HG02840 (cell line): ENCODE data around the gene EN2.

ENCODE experiments used
- ATAC-seq: cut with Tn5 transposase; IDR thresholded peaks from one replicate; pipeline ENCODE4 v1.9.1; 2021; ENCODE audit warnings: mild to moderate bottlenecking, moderate library complexity, moderate number of reproducible peaks; ENCODE audit not compliant: unreplicated experiment, low FRiP score

The EN2 gene

DNA sequence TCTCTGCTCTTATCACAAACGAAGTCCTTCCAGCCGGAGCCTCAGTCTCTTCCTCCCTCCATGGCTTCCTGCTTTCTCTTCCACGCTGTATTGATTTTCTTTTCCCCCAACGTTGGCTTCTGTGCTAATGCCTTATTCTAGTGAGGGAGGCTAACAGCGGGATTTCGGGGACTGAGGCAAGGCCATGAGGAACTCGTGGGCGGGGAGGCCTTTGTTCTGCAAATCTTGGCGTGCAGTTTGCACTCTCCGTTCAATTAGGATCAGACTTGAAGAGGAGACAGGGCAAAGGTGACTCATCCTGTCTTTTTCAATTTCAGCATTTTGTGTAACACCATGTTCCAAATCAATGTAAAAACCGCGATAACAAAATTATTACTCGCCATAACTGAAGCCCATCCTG is 25.3 kb downstream of the EN2 start:
- ATAC-seq: no peak

GRCh38 chr7:155483868-155484325 is 26.0 kb downstream of the EN2 start:
- ATAC-seq: no peak

- ATAC-seq: no peak
Measured at GRCh38 chr7:155484483-155485399, 26.8 kb downstream of the EN2 start.

DNA sequence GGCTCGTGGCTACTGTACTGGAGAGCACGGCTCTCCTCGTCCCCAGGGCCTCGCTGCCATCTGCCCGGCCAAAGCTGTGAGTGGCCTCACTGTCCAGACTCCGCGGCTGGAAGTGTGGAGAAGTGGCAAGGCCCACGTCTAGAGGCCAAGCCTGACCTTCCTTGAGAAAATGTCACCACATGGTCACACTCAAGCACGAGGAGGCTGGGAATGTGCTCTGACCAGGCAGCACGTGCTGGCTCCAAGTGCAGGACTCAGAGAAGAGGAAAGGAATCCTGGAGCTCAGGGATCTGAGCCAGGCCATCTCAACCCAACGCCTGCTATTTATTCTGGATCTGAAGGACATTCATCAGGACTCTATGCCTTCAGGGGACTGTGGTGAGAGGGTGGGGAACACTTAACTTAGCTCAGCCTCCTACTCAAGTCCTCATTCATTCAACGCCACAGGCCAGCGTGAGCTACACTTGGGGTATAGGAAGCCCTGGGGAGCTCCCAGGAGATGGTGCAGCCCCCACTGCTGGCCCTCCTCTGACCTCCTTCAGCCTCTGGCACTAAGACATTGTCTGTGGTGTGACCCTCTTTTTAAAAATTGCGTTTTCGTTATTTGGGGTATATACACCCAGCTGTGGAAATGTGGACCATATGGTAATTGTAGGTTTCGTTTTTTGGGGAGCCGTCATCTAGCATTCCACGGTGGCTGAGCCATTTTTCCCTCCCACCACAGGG is 29.0 kb downstream of the EN2 start:
- ATAC-seq: no peak

DNA sequence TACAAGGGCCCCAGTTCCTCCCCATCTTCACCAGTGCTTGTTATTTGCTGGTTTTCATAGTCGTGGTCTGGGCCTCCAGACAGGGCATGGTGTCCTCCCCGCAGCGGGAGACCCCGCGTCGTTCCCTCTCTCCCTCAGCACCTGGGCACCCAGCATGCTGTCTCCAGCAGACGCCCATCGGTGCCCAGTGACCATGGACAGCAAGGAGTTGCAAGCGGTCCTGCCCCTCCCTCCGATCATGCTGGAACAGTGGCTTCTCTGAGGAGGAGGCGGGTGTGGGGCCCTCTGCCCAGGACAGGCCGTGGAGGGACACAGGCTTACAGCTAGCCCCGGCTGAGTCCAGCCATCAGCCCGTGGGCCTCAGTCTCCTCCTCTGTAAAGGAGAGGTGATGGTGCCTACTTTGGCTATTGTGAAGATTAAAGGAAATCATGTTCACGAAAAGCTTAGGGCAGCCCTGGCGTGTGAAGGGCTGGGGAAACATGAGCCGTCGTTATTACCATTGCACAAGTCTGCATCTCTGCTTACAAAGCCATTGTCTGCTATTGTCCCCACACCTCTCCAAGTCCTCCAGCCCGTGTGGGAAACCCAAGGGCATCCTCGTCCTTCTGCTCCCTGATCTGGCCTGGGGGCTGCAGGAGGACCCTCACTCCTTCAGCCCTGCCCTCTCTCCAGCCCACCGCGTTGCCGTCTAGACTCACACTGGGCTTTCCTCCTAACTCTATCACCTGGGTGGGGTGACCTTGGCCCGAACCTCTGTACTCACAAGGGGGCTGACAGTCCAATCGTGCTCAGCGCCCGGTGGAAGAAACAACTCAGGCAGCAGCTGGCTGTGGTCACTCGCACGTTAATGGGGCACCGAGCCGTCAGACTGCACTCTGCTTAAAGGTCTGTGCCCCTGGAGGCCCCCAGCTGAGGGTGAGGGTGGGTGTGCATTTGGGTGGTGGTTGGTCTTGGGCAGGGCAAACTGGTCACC is 29.9 kb downstream of the EN2 start:
- no peak for ATAC-seq

- ATAC-seq: no peak
Measured at GRCh38 chr7:155488483-155489127, 30.7 kb downstream of the EN2 start.

DNA sequence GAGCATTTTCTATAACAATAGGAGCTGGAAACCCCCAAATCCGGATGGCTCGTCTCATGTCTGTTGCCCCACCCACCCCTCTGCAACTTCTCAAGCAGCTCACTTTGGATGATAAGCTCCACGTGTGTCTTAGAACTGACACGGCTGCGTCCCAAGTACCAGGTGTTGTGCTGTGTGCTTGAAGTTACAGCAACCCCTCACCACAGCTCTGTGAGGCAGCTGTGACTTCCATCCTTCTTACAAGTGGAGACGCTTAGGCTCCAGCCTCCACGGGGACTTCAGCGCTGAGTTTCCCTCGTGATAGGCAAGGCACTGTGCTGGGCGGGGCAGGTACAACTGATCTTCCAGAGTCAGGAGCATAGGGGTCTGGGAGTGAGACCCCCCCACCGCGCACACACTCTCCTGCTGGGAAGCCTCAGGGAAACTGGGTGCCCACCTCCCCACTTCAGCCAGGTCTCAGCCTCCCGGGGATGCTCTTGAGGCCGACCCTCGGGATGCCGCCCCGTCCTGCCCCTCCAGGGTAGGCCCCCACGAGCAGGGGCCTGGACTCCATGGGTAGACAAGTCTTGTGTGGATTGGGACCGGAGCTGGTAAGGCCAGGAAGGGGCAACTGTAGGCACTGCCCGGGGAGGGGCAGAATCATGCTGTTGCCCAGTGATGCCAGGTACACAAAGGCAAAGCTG is 31.4 kb downstream of the EN2 start:
- no peak for ATAC-seq

GRCh38 chr7:155489862-155490696 is 32.1 kb downstream of the EN2 start:
- ATAC-seq: no peak

GRCh38 chr7:155490697-155491628 is 33.0 kb downstream of the EN2 start:
- ATAC-seq: peak; percentile 94

- ATAC-seq: no peak
Measured at GRCh38 chr7:155491812-155492211, 33.9 kb downstream of the EN2 start.

DNA sequence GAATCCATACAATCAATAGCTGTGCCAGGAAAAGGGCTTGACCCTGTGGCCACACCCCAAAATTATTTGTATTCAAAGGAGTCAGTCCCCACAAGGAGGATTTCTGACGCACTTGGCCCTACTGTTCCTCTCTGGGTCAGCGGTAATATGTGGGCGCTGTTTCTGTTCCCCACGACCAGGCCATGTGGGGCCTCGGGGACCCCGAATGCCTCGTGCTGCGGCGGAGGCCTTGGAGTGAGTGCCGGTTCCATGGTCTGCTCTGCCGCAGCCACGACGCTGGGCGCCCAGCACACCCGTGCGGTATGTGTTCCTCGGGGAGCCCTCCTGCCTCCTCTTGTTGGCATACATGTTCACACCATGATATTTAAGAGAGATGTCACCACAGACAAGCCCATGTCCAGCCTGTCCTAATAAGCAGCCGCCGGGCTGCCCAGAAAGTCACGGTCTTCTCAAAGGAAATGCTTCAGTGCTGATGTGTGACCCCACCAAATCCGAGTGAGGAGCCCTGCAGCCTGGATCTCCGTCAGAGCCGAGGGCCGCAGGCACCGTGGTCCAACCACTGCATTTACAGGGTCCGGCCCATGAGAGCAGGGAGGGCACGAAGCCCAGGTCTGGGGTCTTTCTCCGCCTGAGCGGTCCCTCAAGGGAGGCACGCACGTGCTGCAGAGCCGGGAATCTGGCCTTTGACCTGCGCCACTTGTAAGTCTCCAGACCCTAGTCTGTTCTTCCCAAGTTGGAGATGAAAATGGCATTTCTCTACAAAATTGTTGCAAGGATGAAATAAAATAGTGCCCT is 36.0 kb downstream of the EN2 start:
- no peak for ATAC-seq

GRCh38 chr7:155494551-155494950 is 36.6 kb downstream of the EN2 start:
- ATAC-seq: no peak

DNA sequence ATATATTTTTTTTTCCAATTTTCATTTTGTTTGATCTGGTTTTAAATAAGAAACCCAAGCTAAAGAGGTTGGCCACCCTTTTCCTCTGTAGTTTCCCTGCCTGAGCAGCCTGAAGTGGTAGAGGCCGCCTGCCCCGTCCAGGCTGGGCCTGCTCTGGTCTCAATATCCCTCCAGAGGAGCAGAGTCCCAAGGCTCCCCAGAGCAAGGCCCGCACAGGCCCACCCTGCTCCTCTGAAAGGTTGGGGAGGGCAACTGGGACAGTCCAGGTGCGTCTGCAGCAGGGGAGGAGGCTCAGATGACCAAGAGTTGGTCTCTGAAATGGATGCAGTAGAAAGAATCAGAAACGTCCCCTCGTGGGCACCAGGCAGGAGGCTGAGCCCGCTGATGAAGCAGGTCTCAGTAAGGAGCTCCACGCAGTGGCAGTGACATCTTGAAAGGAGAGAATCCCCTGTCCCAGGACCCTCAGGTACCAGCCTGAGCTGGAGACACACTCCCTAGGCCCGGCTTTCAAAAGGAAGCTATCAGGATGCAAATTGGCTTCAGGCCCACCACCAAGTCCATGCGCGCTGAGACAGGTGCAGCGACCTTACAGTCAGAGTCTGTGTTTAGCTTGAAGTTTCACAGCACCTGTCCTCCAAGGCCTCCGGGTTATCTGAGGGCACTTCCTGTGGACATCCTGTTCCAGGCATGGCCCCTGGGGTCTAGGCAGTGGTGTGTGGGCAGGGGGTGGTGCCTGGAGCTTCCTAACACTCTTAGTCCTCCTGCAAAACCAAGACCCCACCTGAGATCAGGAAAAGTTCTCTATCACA is 37.7 kb downstream of the EN2 start:
- no peak for ATAC-seq

DNA sequence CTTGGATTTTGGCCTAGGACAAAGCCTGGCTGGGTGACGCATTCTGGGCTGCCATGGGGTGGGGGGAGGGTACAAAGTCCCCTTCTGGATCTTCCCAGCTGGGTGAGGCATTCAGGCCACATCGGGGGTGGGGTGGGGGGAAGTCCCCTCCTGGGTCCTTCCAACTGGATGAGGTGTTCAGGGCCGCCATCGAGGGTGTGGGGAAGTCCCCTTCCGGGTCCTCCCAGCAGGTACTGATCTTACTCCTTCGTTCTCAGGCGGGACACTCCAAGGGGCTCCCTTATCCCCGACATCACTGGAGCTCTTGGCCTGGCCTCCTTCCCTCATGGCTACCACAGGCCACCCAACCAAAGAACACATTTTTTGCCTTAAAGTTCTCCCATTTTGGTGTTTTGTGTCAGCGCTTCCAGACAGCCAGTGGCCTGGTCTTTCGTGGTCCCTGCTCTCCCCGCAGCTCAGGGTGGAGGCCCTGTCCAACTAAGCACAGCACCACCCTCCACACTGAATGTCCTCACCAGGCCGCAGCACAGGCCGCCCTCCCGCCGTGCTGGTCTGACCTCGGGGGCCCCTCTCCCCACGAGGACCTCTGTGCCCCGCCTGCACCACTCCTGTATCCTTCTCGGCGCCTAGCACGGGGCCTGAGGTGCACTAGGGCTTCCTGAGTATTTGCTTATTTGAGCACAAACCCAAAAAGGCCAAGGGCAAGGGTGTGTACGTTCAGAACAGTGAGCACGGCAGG is 38.5 kb downstream of the EN2 start:
- no peak for ATAC-seq
